ENCODE data around the gene PLA2G2F. TPM values are rescaled to one million over a fixed set of nuclear protein-coding genes. Genes with fewer than 3 reads are reported as not detected.

PLA2G2F gene
- total and polyA plus RNA-seq, 2 donors (not counting 3 experiments of a cell fraction or from before 2014, with no cell fraction given): not detected

DNA sequence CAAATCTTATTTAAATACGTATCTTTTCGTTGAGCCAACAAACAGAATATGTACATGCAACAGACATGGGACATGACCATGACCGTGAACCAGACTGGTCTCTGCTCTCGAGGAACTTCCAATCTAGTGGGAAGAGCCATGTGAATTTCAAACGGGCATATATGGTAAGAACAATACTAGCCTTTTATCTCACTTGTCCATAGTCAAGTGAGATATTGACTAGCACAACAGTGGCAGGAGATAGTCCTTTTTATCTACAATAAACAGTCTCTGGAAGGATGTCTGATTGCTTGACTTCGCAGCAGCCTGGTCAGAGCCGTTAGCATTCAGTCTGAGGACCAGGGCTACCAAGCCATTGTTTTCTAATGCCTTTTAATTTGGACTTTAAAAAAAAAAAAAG is 59.8 kb downstream of the PLA2G2F start:
- DNase-seq (ENCODE audit: low read depth, low spot score) (no peak), FAIRE-seq (no peak)
- Histone ChIP-seq H3K27me3 (ENCODE audit: control insufficient read depth in 2 of 2, insufficient read depth in 2 of 2, low read length in 2 of 2) (peaks cover 7 to 10% of the 10 kb centered on the region in 2 experiments), H2AFZ (ENCODE audit: low read depth, low read length) (no peak overlapping the region), H3K4me3 (replicated peaks in 1 of 3; ENCODE audit: insufficient read depth in 1 of 3, low read depth in 1 of 3, low read length in 3 of 3) (no peak overlapping the region), H3K79me2 (ENCODE audit: control insufficient read depth, insufficient read depth, low read length) (no peaks in the 10 kb centered on the region), H4K20me1 (replicated peaks; ENCODE audit: control insufficient read depth, extremely low read depth, insufficient read depth, low read length) (no peaks in the 10 kb centered on the region), H3K4me1 (ENCODE audit: control insufficient read depth, extremely low read depth, insufficient read depth, low read length) (no peaks in the 10 kb centered on the region), H3K27ac (ENCODE audit: insufficient read depth, low read depth, low read length) (no peak overlapping the region), H3K9ac (replicated peaks; ENCODE audit: extremely low read depth, insufficient read depth, low read length) (no peak overlapping the region), H3K9me1 (replicated peaks; ENCODE audit: control insufficient read depth, extremely low read depth, insufficient read depth, low read length) (no peaks in the 10 kb centered on the region), H3K4me2 (ENCODE audit: insufficient read depth, low read length) (no peak overlapping the region), H3K9me3 (replicated peaks; ENCODE audit: control insufficient read depth, insufficient read depth, low read length) (no peaks in the 10 kb centered on the region), H3K36me3 (ENCODE audit: control insufficient read depth in 2 of 2, extremely low read depth in 1 of 2, insufficient read depth in 2 of 2, low read length in 2 of 2) (no peaks in the 10 kb centered on the region)
- BruUV-seq (replicated peaks): no TSS peak
- ChIA-PET POLR2A (no interaction called here), CTCF (no interaction called here)
- intact Hi-C loops (cut with micrococcal nuclease) (no loop called here), dilution Hi-C loops (cut with MboI; ENCODE audit: extremely low pct_ligation_motif_present, low sequenced_read_pairs) (no loop called here)
- TF ChIP-seq GATA2 (IDR thresholded peaks at IDR 0.05; ENCODE audit: insufficient read depth, insufficient read length, low read depth, low read length): no peak
- TF ChIP-seq, protein P1, sequence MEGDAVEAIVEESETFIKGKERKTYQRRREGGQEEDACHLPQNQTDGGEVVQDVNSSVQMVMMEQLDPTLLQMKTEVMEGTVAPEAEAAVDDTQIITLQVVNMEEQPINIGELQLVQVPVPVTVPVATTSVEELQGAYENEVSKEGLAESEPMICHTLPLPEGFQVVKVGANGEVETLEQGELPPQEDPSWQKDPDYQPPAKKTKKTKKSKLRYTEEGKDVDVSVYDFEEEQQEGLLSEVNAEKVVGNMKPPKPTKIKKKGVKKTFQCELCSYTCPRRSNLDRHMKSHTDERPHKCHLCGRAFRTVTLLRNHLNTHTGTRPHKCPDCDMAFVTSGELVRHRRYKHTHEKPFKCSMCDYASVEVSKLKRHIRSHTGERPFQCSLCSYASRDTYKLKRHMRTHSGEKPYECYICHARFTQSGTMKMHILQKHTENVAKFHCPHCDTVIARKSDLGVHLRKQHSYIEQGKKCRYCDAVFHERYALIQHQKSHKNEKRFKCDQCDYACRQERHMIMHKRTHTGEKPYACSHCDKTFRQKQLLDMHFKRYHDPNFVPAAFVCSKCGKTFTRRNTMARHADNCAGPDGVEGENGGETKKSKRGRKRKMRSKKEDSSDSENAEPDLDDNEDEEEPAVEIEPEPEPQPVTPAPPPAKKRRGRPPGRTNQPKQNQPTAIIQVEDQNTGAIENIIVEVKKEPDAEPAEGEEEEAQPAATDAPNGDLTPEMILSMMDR (IDR thresholded peaks at IDR 0.05; ENCODE audit: extremely low read depth in 1 of 2, insufficient read depth in 1 of 2, low read depth in 1 of 2, low read length in 2 of 2): no peak
- no peak for TF ChIP-seq JUN (IDR thresholded peaks at IDR 0.05; ENCODE audit: borderline replicate concordance, insufficient read depth, insufficient read length, low read depth)
- TF ChIP-seq, protein P2, sequence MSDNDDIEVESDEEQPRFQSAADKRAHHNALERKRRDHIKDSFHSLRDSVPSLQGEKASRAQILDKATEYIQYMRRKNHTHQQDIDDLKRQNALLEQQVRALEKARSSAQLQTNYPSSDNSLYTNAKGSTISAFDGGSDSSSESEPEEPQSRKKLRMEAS (IDR thresholded peaks at IDR 0.05; ENCODE audit: insufficient read depth, insufficient read length): no peak
- no peak for TF ChIP-seq POLR2AphosphoS5 (IDR thresholded peaks at IDR 0.05; ENCODE audit: insufficient read depth, low read depth, low read length)
- TF ChIP-seq POLR2A (IDR thresholded peaks at IDR 0.05; ENCODE audit: low read depth, low read length): no peak
- TF ChIP-seq MYC (IDR thresholded peaks at IDR 0.05; ENCODE audit: low read depth, low read length): no peak
- TF ChIP-seq EZH2 (IDR thresholded peaks at IDR 0.05; ENCODE audit: borderline replicate concordance, low read depth, low read length, severe bottlenecking): no peak

Data from endothelial cell of umbilical vein (primary cell).